Endothelial cell (in vitro differentiated cells): Measurements from ENCODE around the gene GPR4. TPM values are rescaled to one million over a fixed set of nuclear protein-coding genes. Genes with fewer than 3 reads are reported as not detected.
"Not testable (repeated sequence)": the region's sequence is repeated elsewhere in the genome, so short reads cannot be mapped to it uniquely, and the experiment has no call there.

ENCODE experiments used
- DNase-seq: peaks from one replicate; pipeline ENCODE4 v3.0.0; 2021; ENCODE audit warnings: low spot score
- H3K27ac Mint-ChIP-seq: one replicate; pipeline ENCODE4 v1.8.0; 2021; ENCODE audit warnings: mixed read lengths, inconsistent platforms; ENCODE audit not compliant: unreplicated experiment
- H3K27me3 Mint-ChIP-seq: one replicate; pipeline ENCODE4 v1.8.0; 2021; ENCODE audit warnings: mild to moderate bottlenecking, moderate library complexity, mixed read lengths, inconsistent platforms; ENCODE audit not compliant: unreplicated experiment
- H3K36me3 Mint-ChIP-seq: one replicate; pipeline ENCODE4 v1.8.0; 2021; ENCODE audit warnings: mild to moderate bottlenecking, low read depth, mixed read lengths, inconsistent platforms; ENCODE audit not compliant: unreplicated experiment
- H3K4me1 Mint-ChIP-seq: one replicate; pipeline ENCODE4 v1.8.0; 2021; ENCODE audit warnings: mild to moderate bottlenecking, mixed read lengths, inconsistent platforms; ENCODE audit not compliant: unreplicated experiment
- H3K4me3 Mint-ChIP-seq: one replicate; pipeline ENCODE4 v1.8.0; 2021; ENCODE audit warnings: mild to moderate bottlenecking, mixed read lengths, inconsistent platforms; ENCODE audit not compliant: unreplicated experiment
- H3K9me3 Mint-ChIP-seq: one replicate; pipeline ENCODE4 v1.8.0; 2021; ENCODE audit warnings: mixed read lengths, inconsistent platforms; ENCODE audit not compliant: unreplicated experiment
- CTCF ChIP-seq: fragments of 200-600 bp; sonication (generic); IDR thresholded peaks from one replicate; pipeline ENCODE4 v1.5.0; 2021; ENCODE audit warnings: antibody characterized with exemption; ENCODE audit not compliant: unreplicated experiment
- total RNA-seq: library from RNA; stranded (reverse); fragmentation: NEBNext Ultra II Directional; extraction: Animal tissue kit (Norgen Biotek cat#: 25700); gene quantifications from one replicate; pipeline ENCODE4 v1.2.1, GENCODE V29; 2021; ENCODE audit not compliant: unreplicated experiment

The GPR4 gene
- total RNA-seq, 1 donor from 2014 or later = 13.5 TPM

- TF ChIP-seq CTCF = no peak
- Mint-ChIP-seq H3K4me1 (peaks cover 17% of the 10 kb centered on the region), H3K27me3 (peaks cover 4% of the 10 kb centered on the region), H3K9me3 (no peaks in the 10 kb centered on the region), H3K27ac (no peak overlapping the region), H3K4me3 (no peak overlapping the region), H3K36me3 (peaks cover 5% of the 10 kb centered on the region)
- no peak for DNase-seq
These were observed 34.3 kb upstream of the GPR4 start for GRCh38 chr19:45636275-45636674.

GRCh38 chr19:45632468-45633196 is 30.6 kb upstream of the GPR4 start:
- Mint-ChIP-seq H3K36me3 (no peaks in the 10 kb centered on the region), H3K4me1 (peaks cover 5% of the 10 kb centered on the region), H3K27me3 (peaks cover 3% of the 10 kb centered on the region), H3K4me3 (peak overlapping the region; percentile 21), H3K27ac (peak overlapping the region; percentile 30), H3K9me3 (no peaks in the 10 kb centered on the region)
- no peak for TF ChIP-seq CTCF
- DNase-seq = peak; percentile 91

- H3K4me1 Mint-ChIP-seq = peaks cover 5% of the 10 kb centered on the region
- H3K27ac Mint-ChIP-seq = no peak overlapping the region
- no peak for TF ChIP-seq CTCF
- peaks cover 3% of the 10 kb centered on the region for H3K36me3 Mint-ChIP-seq
- no peak for DNase-seq
- H3K27me3 Mint-ChIP-seq = peaks cover 11% of the 10 kb centered on the region
- H3K9me3 Mint-ChIP-seq = no peaks in the 10 kb centered on the region
- H3K4me3 Mint-ChIP-seq = no peak overlapping the region
These were observed 28.5 kb upstream of the GPR4 start for GRCh38 chr19:45630463-45630862.

GRCh38 chr19:45629704-45630103 is 27.7 kb upstream of the GPR4 start:
- Mint-ChIP-seq H3K9me3 (no peaks in the 10 kb centered on the region), H3K4me1 (peaks cover 5% of the 10 kb centered on the region), H3K36me3 (peaks cover 4% of the 10 kb centered on the region), H3K27ac (no peak overlapping the region), H3K27me3 (peaks cover 12% of the 10 kb centered on the region), H3K4me3 (no peak overlapping the region)
- TF ChIP-seq CTCF = no peak
- no peak for DNase-seq

GRCh38 chr19:45628219-45628618 is 26.2 kb upstream of the GPR4 start:
- H3K4me1 Mint-ChIP-seq, H3K27ac Mint-ChIP-seq, H3K4me3 Mint-ChIP-seq, DNase-seq, H3K9me3 Mint-ChIP-seq: not testable (repeated sequence)
- Mint-ChIP-seq H3K27me3 (peaks cover 11% of the 10 kb centered on the region), H3K36me3 (peaks cover 12% of the 10 kb centered on the region)
